GM19099 (cell line): ENCODE results near the gene SYCN.

ENCODE experiments used
- POLR2A ChIP-seq: IDR thresholded peaks from 3 replicates; pipeline ENCODE4 v1.6.1; 2011; ENCODE audit warnings: low read depth; ENCODE audit not compliant: insufficient read length; ENCODE audit errors: extremely low read depth

SYCN gene

DNA sequence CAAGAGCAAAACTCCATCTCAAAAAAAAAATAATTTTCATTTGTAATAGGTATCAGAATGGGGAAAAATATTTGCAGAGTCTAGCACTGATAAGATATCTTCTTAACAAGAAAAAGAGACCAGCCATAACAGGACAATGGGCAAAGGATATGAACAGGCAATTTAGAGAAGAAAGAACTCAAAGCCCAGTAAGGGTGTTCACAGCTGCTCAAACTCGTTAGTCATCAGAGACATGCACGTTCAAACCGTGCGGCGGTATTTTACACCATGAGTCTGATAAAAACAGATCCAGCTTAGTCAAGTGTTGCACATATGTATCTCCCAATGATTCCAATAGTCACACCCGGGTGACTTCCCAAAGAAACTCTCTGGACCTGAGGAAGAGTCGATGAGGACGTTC is 21.0 kb downstream of the SYCN start:
- TF ChIP-seq POLR2A: no peak

DNA sequence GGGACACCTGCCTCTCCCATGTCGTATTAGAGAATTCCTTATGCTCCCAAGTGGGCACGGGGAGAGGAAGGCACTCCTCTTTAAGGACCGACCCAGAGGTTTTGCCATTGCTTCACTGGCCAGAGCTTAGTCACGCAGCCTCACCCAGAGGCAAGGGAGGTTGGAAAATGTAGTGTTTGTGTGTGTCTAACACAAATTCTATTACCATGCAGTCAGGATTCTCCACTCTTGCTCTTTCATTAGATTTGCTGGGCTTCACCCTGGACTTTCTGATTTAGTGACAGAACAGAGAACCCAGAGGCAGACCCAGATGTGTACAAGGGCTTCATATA is 21.9 kb downstream of the SYCN start:
- no peak for TF ChIP-seq POLR2A

DNA sequence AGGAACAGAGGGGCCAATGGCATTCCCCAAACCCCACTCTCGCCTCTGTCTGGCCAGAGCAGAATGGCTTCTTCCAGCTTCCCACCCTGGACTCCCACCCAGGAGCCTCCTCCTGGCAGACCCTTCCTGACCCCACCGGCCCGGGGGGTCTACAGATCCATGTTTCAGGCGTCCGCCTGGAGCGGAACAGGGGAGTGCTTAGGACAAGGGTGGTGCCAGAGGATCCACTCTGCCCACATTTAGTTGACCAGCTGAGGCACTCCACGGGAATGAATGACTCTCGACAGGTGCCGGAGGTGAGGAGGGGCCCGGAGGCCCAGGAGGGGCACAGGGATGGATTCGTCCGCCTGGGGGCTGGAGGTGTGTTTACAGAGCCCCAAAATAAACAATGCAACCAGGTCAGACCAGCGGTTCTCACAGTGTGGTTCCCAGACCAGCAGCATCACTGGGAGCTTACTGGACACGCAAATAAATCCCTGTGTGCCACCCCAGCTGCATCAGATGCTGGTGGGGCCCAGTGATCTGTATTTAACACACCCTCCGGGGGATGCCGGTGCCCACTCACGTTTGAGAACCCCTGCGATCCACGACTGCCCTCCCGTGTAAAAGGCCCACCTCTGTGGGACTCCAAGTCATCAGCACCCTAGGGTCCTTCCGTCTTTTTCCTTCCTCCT is 22.4 kb downstream of the SYCN start:
- TF ChIP-seq POLR2A: no peak

DNA sequence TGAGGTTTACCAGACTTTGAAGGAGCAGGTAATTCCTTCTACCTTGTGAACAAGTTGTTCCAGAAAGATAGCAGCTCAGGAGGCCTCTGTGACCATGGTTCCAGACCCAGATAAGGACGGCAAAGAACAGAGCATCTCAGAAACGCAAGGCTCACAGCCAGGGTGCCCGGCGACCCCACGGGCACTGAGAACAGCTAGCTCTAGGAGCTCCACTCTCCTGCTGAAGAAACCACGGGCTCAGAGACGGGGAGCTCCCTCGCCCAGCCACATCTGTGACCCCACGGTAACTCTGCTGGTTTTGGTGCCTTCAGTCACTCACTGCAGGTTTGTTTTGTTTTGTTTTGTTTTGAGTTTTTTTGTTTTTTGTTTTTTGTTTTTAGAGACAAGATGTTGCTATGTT is 23.3 kb downstream of the SYCN start:
- no peak for TF ChIP-seq POLR2A

- TF ChIP-seq POLR2A: no peak
Observed at GRCh38 chr19:39179754-39180153, 24.3 kb downstream of the SYCN start.

DNA sequence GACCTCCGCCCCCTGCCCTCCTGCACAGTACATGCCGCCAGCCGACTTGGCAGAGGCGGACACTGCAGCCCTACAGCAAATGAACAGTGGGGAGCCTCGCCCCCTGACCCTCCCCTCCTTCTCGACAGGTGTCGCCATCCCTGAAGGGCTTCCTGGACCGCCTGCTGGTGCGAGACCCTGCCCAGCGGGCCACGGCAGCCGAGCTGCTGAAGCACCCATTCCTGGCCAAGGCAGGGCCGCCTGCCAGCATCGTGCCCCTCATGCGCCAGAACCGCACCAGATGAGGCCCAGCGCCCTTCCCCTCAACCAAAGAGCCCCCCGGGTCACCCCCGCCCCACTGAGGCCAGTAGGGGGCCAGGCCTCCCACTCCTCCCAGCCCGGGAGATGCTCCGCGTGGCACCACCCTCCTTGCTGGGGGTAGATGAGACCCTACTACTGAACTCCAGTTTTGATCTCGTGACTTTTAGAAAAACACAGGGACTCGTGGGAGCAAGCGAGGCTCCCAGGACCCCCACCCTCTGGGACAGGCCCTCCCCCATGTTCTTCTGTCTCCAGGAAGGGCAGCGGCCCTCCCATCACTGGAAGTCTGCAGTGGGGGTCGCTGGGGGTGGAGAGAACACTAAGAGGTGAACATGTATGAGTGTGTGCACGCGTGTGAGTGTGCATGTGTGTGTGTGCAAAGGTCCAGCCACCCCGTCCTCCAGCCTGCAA is 25.6 kb downstream of the SYCN start:
- no peak for TF ChIP-seq POLR2A

DNA sequence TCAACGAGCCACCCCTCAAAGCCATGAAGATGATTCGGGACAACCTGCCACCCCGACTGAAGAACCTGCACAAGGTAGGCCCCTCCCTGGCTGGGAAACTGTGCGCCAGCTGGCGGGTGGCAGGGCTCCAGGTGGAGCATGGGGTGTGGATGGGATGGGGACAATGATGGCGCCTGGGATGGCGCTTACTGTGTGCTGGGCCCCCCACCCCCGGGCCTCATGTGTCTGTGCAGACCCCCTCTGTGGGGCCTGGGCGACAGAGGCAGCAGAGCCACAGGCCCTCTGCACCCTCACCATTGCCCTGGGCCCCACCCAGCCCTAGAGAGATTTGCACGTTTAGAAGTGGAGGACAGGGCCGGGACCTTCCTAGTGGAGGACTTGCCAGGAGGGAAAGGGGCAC is 26.3 kb downstream of the SYCN start:
- TF ChIP-seq POLR2A: no peak

GRCh38 chr19:39177110-39177699 is 26.9 kb downstream of the SYCN start:
- TF ChIP-seq POLR2A: no peak

DNA sequence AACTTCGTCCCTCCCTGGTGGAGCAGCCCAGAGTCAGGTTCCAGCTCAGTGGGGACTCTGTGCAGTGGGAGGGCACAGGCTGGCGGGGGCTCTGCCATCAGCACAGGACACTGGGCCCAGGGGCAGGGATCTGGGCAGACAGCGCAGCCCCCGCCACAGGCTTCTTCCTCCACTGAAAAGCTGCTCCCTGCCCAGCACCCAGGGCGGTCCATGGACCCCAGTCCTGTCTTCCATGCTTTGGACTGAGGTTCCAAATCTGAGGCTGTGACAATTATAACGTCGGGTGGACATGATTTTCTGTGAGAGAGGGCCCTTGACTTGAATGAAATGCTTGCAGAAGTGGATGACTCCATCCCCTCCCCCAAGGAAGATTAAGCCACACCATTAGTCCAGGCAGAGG is 28.5 kb downstream of the SYCN start:
- no peak for TF ChIP-seq POLR2A

DNA sequence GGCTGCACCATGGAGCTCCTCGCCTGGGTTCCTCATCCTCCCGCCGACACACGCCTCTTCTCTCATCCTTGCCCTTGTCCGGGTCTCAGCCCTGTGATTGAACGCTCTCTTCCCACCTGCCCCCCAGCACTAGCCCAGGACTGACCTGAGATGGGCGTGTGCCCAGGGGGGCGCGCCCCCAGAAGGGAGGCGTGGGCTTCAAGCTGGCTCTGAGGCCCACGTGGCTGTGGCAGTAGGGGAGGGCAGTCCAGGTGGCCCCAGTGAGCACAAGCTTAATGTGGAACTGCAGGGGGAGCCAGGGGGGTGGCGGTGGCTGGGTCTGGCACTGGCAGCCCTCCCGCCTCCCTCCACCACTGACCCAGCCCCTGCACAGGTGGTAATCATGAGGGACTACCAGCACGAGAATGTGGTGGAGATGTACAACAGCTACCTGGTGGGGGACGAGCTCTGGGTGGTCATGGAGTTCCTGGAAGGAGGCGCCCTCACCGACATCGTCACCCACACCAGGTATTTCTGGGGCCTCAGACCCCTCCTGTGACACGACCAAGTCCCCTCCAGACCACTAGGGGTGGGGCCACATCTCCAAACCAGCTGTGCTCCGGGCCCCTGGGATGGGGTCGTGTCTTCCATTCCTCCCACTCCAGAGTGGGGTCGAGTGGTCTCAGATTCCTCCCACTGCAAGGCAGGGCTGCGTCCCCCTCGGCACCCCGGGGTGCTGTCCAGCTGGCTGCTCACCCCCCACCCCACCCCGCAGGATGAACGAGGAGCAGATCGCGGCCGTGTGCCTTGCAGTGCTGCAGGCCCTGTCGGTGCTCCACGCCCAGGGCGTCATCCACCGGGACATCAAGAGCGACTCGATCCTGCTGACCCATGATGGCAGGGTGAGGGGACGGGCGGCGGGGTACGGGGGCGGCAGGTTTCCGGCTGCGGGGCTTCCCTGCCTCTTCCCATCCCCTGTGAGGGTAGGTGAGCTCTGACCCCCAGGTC is 29.2 kb downstream of the SYCN start:
- no peak for TF ChIP-seq POLR2A

DNA sequence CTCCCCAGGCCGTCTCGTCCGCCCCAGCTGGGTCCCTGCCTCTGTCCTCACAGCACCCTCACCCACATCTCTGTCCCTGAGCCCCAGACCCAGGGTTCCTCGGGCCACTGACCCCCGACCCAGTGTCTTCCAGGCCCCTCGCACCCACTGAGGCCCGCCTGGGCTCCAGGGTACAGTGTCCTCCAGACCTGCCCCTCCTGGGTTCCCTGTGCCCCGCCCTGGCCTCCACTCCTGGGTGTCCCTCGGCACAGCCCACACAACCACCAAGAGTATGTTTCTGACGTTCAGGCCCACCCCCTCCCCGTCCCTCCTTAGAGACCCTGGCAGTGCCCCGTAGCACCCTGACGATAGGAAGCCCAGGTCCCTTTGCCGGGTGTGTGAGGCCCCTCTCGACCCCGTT is 29.9 kb downstream of the SYCN start:
- TF ChIP-seq POLR2A: no peak

DNA sequence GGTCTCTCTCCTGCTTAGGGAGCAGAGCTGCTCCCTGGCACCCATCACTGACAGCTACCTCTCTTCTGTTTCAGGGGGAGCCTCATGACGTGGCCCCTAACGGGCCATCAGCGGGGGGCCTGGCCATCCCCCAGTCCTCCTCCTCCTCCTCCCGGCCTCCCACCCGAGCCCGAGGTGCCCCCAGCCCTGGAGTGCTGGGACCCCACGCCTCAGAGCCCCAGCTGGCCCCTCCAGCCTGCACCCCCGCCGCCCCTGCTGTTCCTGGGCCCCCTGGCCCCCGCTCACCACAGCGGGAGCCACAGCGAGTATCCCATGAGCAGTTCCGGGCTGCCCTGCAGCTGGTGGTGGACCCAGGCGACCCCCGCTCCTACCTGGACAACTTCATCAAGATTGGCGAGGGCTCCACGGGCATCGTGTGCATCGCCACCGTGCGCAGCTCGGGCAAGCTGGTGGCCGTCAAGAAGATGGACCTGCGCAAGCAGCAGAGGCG is 30.5 kb downstream of the SYCN start:
- no peak for TF ChIP-seq POLR2A

DNA sequence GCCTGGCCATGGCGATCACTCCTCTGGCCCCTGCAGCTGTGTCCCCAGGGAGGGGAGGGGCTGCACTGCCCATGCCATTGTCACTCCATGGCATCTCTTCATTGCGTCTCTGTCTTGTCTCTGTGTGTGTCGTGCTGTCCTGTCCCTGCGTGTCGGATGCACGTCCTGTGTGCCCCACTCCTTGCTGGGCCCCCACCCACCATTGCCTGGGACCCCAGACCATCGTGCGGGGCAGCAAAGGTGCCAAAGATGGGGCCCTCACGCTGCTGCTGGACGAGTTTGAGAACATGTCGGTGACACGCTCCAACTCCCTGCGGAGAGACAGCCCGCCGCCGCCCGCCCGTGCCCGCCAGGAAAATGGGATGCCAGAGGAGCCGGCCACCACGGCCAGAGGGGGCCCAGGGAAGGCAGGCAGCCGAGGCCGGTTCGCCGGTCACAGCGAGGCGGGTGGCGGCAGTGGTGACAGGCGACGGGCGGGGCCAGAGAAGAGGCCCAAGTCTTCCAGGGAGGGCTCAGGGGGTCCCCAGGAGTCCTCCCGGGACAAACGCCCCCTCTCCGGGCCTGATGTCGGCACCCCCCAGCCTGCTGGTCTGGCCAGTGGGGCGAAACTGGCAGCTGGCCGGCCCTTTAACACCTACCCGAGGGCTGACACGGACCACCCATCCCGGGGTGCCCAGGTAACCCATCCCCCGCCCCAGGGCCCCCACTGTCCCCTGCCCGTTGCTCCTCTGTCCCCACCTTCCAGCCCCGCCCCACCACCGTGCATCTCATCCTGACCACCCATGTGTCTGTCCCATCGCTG is 31.2 kb downstream of the SYCN start:
- TF ChIP-seq POLR2A: no peak
